Inflammatory macrophage treated with lipopolysaccharide for 1 hour (primary cell): ENCODE results near the gene SLCO3A1.

Source experiments
- DNase-seq, 2 donors: peaks; one replicate each; pipeline ENCODE4 v3.0.0-alpha.2; 2020 to 2022

The SLCO3A1 gene

DNA sequence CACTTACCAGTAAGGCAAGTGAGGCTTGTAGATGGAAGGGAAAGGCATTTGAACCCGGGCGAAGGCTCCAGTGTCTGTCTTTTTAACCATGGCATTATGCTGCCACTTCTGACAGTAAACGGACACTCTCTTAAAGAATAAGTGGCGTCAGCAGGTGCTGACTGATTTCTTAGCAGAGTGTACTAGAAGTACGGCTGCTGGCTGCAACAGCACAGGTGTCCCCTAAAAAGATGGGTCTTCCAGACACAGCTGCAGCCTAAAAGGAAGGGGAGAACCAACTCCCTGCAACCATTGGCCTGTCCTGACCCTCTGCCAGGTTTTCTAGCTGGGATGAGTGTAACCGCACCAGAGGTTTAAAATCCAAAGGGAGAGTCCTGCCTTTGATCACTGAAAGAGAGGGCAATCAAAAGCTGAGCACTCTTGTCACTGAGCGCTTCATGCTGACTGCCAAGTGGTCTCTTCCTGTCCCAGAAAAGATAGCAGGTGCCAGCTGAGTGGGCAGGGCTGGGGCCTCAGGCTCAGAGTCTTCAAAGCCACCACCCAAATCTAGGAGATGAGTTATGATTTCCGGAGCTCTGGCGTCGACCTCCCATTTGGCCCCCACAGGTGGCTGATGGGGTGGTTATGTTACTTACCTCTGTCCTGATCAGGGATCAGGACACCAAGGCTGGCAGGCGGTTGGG, 255.8 kb downstream of the SLCO3A1 start:
- no peak for DNase-seq

DNA sequence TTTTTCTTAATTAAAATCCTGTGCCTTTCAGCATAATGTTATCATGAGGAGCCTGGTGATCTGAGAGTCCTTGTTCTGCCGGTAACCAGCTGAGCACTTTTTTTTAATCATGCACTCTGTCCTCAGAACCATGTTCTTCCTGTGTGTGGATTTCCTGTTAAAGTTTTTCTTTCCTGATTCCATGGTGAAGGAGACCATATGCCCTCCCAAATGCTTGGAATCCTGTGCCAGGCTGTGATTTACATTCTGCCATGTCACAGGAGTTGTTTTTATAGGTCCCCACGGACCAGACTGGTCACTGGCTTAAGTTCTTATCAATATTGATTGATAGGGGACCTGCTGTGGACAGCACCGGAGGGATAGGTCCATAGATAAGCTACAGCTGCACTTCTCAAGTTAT, 257.8 kb downstream of the SLCO3A1 start:
- no peak for DNase-seq

DNA sequence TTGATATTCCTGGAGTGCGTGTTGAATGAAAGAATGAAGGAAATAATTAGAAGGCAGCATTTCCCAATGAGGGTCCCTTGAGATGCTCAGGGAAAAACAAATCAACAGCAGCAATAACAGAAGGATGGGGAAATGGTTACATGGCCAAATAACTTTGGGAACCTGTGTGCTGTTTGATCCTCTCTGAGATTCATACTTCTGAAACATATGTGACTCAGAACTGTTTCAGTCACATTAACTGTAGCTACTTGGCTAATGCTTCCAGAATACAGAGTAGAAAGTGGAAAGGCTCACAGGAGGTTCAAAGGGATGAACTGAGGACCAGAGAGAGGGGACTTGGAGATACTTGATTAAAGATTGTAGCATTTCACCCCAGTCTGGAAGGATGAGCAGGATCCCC, 258.2 kb downstream of the SLCO3A1 start:
- DNase-seq, result no peak

DNA sequence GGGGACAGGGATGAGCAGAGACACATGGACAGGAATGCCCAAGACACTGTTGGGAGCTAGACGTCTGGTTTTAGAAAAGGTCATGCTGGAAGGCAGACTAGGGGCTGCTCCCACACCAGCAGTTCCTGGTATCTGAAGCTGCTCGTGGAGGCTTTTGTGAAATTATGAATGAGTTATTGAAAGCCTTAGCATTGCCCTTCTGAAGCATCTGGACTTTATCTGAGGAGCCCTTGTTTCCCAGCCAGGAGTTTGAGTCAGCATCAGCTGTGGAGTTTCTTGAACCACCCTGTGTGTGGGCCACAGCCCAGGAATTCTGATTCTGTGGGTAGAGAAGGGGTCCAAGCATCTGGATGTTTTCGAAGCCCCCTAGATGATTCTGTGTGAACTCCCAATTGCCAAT, 258.7 kb downstream of the SLCO3A1 start:
- DNase-seq, result no peak

DNA sequence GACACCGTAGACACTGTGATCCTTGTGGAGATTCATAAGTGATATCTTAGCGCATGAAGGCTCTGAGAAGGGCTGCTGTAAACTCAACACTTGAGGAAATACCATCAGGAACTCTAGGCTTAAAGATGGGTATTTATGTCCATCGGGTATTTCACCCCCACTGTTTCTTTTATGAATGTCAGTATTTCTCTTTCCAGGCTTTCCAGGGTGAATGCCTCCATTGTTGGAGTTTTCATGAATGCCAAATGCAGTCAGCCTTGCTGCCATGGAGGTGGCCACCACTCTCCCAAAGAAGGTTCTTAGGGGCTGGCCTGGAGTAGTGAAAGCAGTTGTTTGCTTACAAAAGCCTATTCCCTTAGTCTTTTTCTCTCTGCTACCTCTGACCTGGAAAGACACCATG, 259.2 kb downstream of the SLCO3A1 start:
- no peak for DNase-seq

DNA sequence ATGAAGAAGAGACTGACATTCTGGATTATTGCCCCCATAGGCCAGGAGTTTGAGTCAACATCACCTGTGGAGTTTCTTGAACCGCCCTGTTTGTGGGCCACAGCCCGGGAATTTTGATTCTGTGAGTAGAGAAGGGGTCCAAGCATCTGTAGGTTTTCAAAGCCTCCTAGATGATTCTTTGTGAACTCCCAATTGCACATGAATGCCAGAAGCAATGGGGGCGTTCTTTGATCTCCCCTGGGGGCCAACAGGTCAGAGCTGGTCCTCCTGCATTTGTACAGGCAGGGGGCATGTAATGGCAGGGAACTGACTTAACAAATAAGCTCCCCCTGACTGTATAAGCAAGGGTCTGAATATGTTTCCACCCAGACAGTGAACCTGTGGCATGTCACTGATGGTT, 260.3 kb downstream of the SLCO3A1 start:
- DNase-seq, result no peak

DNA sequence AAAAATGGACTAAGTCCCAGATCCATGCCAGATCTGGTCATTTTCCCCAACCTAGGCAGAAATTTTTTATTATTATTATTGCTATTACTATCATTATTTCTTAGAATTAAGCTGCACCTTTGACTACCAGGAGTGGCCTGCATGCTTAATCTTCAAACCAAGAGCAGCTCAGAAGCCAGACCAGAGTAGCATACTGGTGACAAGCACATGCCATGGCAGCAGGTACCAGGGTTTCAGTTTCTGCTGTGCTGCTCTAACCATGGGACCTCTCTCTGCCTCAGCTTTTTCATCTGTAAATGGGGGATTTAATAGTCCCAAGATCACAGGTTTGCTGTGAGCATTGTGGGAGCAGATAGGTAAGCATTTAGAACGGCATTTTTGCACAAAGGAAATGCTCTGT, 262.3 kb downstream of the SLCO3A1 start:
- no peak for DNase-seq

DNA sequence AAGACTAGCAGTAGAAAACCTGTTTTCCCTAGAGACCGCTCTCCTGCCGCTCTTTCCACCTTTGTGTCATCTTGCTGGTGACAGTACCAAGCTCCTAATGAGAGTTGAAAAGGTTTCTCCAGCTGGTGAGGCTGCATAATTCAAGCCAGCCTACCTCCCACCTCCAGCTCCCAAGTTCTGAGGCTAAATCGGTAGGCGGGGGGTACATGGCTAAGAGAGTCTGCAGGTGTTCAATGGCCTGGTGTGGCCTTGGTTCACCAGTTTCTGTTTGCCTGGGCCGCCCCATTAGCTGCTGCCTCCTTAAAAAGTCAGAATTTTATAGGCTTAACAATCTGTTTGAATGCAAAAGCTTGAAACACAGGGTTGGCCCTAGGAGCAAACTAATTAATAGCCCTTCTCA, 262.8 kb downstream of the SLCO3A1 start:
- no peak for DNase-seq

DNA sequence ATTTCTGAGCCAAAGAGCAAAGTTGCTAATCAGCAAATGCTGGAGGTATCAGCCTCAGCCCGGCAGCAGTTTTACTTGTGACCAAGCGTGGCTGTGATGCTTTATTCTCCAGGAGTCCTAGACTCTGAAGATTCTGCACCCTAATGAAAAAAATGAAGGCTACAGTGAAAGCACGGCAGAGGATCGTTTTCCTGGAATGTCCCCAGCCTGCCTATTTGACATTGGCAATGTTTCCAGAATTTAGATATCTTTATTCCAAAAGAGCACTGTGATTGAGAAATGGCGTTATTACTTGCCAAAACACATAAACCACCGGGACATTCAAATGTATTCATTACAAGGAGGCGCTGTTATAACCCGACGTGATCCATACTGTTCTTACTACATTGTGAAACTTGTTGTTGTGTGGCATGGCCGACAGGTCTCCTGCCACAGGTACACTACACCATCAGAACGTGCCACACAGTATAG, 263.8 kb downstream of the SLCO3A1 start:
- no peak for DNase-seq

DNA sequence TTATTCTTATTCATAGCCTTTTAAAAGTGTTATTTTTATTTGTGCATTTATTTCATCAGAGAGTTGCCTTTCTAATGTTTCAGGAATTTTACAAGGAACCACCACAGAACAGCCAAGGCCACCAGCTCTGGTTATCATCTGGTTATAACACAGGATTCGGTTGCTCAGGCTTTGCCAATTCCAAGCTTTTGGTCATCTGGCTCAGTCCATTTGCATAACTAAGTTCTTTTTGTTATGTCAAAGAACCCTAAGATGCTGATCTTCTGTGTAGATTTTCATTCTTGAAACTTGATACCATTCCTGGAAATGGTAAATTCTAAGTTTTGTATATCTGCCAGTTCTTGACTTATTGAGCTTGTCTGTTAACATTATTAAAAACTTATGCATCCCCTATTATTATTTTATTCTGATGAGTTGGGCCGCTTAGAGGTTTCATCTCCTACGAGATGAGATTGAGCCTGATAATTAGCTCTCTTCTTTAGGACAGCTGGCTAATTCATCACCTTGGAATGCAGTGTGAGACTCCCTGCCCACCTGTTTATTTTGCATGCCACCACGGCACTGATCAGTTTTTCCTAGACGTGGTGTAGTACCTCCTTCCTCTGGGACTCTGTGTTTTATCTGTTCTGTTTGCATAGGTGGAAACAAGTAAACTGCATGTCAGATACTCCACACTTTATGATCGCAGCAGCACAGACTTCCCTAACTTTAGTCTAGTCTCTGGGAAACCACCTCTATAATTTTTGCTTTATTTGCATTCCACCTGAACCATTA, 264.8 kb downstream of the SLCO3A1 start:
- DNase-seq, result no peak

DNA sequence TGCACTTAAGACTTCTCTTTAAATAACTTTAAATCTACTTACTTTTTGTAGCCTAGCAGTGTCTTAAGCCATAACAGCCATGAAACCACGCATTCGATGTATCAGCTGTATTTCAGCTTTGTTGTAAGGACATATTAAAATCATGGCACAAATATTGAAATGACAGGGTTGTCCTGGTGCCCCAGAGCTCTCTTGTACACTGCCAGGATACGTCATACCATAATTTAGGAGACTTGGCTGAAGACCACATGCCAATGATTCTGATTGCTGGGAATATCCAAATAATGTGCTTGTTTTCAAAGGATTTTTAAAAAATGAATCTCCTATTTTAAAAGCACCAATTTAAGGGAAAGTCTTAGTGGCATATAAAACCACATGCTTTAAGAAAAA, 265.4 kb downstream of the SLCO3A1 start:
- DNase-seq, result no peak

DNA sequence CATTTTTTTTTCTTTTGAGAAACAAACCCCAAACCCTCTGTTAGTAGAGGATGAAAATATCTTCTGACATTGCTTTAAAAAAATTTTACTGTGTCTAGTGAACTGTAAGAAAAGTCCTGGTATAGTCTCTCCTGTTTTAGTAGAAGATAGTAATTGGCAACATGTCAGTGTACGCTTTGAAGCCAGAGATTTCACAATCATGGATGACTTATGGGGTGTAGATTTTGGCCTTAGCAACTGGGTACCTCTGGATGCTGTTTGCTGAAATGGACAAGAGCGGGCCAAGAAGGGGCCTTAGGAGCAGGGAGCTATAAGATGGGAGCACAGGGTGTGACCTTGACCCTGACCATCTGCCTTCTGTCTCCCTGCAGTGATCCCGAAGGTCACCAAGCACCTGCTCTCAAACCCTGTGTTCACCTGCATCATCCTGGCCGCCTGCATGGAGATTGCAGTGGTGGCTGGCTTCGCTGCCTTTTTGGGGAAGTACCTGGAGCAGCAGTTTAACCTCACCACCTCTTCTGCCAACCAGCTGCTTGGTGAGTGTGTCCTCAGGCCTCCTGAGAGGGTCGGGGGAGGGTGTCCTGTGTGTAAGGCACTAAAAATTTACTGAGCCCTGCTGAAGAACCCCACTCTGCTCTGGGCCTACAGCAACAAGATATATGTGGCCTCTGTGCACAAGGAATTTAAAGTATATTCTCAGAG, 266.7 kb downstream of the SLCO3A1 start:
- no peak for DNase-seq

DNA sequence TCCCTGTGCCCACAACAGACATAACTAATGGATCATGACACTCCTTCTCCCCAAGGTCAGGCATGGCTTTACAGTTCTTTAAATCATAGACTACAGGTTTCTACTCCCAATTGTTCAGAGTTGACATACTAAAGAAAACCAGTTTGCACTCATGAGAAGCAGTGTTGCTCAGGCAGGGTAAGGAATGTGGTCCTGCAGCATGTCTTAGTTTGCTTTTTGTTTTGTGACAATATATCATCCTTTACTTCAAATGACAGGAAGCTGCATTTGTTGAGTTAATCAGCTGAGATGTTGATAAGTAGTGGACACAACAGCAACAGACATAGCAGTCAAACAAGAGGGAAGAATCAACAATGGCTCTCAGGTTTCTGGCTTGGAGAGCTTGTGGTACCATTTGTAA, 267.5 kb downstream of the SLCO3A1 start:
- DNase-seq, result no peak

DNA sequence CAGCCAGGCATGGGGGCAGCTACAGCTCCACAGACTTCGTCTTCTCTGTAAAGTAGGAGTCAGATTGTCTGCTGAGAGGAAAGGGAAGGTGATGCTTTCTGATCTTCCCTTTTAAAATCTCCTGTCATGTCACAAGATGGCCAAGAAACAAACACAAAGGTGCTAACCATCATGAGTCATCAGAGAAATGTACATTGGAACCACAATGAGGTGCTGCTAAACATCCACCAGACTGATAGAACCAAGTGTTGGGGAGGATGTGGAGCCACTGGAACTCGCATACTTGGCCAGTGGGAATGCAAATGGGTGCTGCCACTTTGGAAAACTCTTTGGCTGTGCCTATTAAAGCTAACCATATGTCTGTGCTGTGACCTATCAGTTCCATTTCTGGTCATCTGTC, 268.8 kb downstream of the SLCO3A1 start:
- no peak for DNase-seq

DNA sequence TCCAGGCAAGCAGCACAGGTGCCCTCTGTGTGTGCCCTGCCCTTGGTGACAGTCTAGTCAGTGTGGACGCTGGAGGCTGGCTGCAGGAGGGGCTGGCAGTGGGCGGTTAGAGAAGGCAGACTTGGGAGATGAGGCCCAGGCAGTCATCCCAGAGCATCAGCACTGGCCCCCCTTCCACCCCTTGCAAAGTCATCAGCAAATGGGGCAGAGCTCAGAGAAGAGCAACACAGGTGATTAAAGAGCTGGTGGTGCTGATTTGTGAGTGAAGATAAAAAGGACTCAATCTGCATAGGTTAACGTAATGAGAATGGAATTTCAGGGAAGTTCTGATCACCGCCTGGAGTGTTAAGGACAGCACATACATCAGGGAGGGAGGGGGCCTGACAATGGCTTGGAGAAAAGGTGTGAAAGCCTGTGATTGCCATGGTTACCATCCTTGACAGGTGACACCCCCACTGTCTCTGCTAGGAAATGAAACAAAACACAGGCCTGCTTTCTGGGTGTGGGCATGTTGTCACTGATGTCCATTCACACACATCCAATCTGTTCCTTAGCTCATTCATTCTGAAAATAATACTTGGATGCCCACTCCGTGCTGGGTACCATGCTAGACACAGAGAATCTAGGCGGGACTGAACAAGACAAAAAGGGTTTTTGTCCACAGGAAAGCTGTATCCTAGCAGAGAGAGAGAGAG, 270.6 kb downstream of the SLCO3A1 start:
- DNase-seq, result no peak

DNA sequence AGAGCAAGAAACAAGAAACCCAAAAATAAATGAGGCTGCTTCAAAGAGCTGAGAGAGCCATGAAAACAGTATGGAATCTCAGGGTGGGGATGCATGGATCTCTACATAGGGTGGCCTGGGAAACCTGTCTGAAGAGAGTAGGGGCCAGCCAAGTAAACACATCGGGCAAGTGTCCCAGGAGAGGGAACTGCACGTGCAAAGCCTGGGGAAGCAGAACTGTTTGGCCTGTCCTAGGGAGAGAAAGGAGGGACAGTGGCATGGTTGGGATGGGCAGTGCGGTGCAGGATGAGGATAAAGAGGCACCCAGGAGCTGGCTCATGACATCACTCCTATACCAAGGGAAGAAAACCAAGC, 271.1 kb downstream of the SLCO3A1 start:
- no peak for DNase-seq

DNA sequence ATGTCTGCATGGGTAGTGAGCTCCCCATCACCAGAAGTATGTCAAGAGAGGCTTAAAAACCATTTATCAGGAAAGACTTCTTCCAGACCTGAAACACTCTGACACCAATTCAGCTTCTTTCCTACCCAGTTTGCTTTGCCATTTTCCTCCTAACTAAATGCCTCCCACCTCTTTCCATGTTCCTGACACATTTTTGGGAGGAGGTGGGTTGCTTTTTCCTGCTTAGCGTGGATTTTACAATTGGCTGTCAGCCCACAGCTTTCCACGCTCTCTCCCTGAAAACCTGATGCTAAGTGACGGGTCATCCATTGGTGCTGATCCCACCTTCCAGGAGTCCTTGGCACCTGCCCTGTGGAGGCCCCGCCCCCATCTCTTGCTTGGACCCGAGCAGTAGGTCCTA, 275.3 kb downstream of the SLCO3A1 start:
- DNase-seq, result no peak

DNA sequence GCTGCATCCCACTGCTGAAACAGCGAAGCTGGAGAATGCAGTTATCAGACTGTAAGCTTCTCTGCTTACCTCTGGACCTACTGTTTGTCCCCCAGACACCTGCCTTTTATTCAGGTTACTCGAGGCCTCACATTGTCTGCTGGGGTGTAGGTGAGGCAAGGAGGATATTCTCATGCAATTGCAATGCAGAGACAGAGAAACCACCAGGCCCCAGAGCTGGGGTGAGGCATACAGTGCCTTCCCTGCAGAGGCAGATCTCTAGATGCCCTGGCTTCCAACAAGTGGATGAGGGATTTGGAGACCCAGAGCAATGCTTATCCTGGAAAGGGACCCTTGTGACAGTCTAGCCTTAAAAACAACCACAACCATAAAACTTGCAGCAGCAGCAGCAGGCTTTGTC, 276.7 kb downstream of the SLCO3A1 start:
- DNase-seq, result no peak

DNA sequence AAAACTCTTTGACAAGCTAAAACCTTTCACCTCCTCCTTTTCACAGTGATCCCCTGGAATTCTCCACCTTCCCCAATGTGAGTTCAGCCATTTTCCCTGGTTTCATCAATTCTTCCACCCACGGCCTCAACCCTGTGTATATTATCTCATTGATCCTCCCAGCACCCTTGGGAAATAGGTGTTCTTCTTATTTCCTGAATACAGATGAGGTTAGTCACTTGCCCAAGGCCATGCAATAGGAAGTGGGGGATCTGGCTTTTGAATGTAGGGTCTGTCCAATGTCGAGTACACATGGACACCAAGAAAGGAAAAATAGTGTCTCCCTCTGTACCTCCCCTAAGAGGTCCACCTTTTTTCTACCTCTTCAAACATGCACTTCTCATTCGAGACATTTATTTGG, 277.4 kb downstream of the SLCO3A1 start:
- no peak for DNase-seq

DNA sequence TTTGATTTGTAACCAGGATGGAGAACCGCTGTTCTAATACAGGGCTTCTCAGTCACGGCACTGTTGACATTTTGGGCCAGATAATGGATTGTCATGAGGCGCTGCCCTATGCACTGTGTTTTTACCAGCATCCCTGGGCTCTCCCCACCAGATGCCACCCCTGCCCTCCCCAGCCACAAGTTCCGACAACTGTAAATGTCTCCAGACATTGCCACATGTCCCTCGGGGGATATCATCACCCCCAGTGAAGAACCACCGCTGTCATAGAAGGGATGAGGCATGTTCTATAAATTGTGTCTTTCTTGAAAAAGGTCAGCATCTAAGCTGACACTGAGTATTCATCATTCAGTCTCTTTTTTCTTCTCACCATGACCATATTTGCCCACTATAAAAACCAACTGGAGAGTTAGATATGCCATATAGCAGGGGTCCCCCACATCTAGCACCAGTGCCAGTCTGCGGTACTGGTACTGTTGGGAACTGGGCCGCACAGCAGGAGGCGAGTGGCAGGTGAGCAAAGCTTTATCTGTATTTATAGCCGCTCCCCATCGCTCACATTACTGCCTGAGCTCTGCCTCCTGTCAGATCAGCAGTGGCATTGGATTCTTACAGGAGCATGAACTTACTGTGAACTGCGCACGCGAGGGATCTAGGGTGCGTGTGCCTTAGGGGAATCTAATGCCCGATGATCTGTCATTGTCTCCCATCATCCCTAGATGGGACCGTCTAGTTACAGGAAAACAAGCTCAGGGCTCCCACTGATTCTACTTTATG, 279.7 kb downstream of the SLCO3A1 start:
- no peak for DNase-seq

DNA sequence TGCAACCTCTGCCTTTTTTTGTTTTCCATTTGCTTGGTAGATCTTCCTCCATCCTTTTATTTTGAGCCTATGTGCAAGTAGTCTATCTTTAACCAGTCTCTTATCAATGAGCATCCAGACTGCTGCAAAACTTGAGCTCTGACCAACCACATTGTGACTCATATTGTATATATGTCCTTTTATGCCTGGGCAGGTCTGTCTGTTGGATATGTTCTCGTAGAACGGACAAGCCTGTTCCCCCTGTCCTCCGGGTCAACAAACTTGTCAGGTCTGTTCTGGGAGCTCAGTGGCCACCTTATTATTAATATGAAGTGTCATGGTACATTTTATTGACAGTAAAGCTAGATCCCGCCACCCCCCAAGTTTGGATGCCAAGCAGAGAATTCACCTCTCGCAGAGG, 287.3 kb downstream of the SLCO3A1 start:
- no peak for DNase-seq

DNA sequence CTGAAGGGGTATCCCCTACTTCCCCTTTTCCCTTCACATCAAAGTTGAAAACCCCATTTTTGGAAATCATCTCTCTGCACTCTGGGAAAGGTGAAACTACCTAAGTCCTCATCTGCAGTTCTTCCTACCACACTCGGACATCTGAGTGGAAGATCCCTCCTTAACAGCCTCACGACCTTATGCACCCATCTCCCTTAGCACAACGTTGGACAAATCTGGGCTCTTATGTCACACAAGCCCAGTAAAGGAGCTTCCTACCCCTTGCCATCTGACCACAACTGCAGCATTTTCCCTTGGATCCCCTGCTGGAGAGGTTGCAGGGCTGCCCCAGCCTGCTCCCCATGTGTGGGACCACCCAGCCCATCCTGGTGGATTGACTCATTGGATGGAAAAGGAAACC, 288.1 kb downstream of the SLCO3A1 start:
- no peak for DNase-seq
